Measurements from ENCODE around the gene ARHGAP6.

- TF ChIP-seq CTCF (IDR thresholded peaks at IDR 0.05; ENCODE audit: low read length) (no peak), EZH2phosphoT487 (IDR thresholded peaks at IDR 0.05; ENCODE audit: low read length) (no peak), EZH2 (optimal IDR thresholded peaks at IDR 0.05; ENCODE audit: low read depth, low read length) (no peak)
Observed at GRCh38 chrX:11585174-11585573, 80.5 kb downstream of the ARHGAP6 start.
